Activated CD4-positive, CD25-positive, alpha-beta regulatory T cell treated with anti-CD3 and anti-CD28 coated beads, Interleukin-2, amount 50 U/mL, for 72 hours (primary cell): Measurements from ENCODE around the gene MMP14.

ENCODE experiments used
- DNase-seq: peaks from one replicate; pipeline ENCODE4 v3.0.0; 2021

The MMP14 gene

GRCh38 chr14:22864979-22865378 lies 28.6 kb downstream of the MMP14 start:
- no peak for DNase-seq

GRCh38 chr14:22865424-22866405 lies 29.3 kb downstream of the MMP14 start:
- DNase-seq, result no peak

GRCh38 chr14:22866874-22867273 lies 30.5 kb downstream of the MMP14 start:
- no peak for DNase-seq

- DNase-seq, result no peak
Measured at GRCh38 chr14:22870811-22871223, 34.4 kb downstream of the MMP14 start.

- DNase-seq, result peak; percentile 84
Measured at GRCh38 chr14:22871224-22872032, 35.0 kb downstream of the MMP14 start, which contains the start of gene LRP10. LRP10 (plus strand) TSS chr14:22871740; CDS start chr14:22872304, 564 bp downstream.

GRCh38 chr14:22872033-22872832 lies 35.8 kb downstream of the MMP14 start:
- peak; percentile 75 for DNase-seq

- no peak for DNase-seq
Measured at GRCh38 chr14:22872833-22873520, 36.6 kb downstream of the MMP14 start.

GRCh38 chr14:22875003-22875747 lies 38.8 kb downstream of the MMP14 start:
- DNase-seq, result no peak

- no peak for DNase-seq
Measured at GRCh38 chr14:22875748-22876319, 39.4 kb downstream of the MMP14 start.

GRCh38 chr14:22877000-22877501 lies 40.7 kb downstream of the MMP14 start:
- no peak for DNase-seq

- no peak for DNase-seq
Measured at GRCh38 chr14:22878271-22879246, 42.2 kb downstream of the MMP14 start.

- no peak for DNase-seq
Measured at GRCh38 chr14:22882064-22882463, 45.7 kb downstream of the MMP14 start.

- DNase-seq, result no peak
Measured at GRCh38 chr14:22882529-22883172, 46.3 kb downstream of the MMP14 start.

GRCh38 chr14:22883173-22883976 lies 47.0 kb downstream of the MMP14 start, which contains the start of gene REM2:
REM2 (plus strand) TSS chr14:22883222; CDS start chr14:22883288, 66 bp downstream.
- no peak for DNase-seq

GRCh38 chr14:22884076-22884737 lies 47.8 kb downstream of the MMP14 start:
- DNase-seq, result no peak

GRCh38 chr14:22884738-22885523 lies 48.5 kb downstream of the MMP14 start:
- no peak for DNase-seq
